ENCODE measurements around the gene VPS25. TPM values are rescaled to one million over a fixed set of nuclear protein-coding genes. Genes with fewer than 3 reads are reported as not detected.

VPS25 gene
- polyA plus RNA-seq, 3 donors = 71.3 to 125 (median 104) TPM

DNA sequence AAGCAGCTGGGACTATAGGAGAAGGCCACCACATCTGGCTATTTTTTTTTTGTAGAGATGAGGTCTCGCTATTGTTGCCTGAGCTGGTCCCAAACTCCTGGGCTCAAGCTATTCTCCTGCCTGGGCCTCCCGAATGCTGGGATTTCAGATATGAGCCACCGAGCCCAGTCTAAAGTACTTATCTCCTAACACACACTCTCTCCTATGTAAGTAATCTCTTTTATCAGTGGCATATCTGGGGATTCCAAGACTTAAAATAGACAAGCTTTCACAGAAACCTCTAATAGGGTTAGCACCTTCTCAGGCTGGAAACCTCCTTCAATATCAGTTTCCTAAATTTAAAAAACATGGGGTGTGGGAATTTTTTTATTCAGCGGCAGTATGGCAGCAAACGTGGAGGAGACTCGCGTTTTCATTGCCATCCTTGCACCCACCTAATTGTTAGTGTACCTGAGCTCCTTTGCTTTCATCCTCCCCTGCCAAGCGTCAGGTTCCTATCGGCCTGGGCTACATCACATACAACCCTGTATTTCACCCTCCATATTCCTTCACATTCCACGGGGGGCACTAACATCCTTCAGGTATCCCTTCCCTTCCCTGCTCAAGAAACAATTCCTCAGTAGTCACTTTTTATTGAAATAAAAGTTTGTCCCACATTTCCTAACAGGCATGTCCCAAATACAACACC lies 29.5 kb upstream of the VPS25 start:
- H3K9me3 Mint-ChIP-seq = peaks cover 0 to 3% (median 0%) of the 10 kb centered on the region in 7 donors
- DNase-seq = no peak
- Histone ChIP-seq H3K36me3 (replicated peaks in 1 of 2; ENCODE audit: control insufficient read depth in 1 of 2, insufficient read depth in 2 of 2, low read length in 2 of 2) (peaks cover 0 to 4% of the 10 kb centered on the region in 2 donors), H3K4me3 (replicated peaks in 1 of 3; ENCODE audit: low read depth in 2 of 3, low read length in 3 of 3) (peak overlapping the region; percentile 79 to 83 (median 79)), H3K4me1 (ENCODE audit: control insufficient read depth in 1 of 2, insufficient read depth in 2 of 2, low read length in 2 of 2) (peaks cover 15 to 18% of the 10 kb centered on the region in 2 donors), H3K79me2 (ENCODE audit: insufficient read depth, low read length) (peaks cover 40% of the 10 kb centered on the region), H3K9me3 (replicated peaks in 1 of 2; ENCODE audit: control insufficient read depth in 1 of 2, insufficient read depth in 1 of 2, low read length in 2 of 2) (no peaks in the 10 kb centered on the region), H4K20me1 (ENCODE audit: insufficient read depth, low read length) (peaks cover 53% of the 10 kb centered on the region), H2AFZ (ENCODE audit: insufficient read depth, low read depth, low read length, poor library complexity, severe bottlenecking) (peak overlapping the region; percentile 76), H3K4me2 (replicated peaks; ENCODE audit: extremely low read depth, low read length, poor library complexity, severe bottlenecking) (peak overlapping the region; percentile 79), H3K27ac (ENCODE audit: low read depth in 1 of 2, low read length in 2 of 2) (peak overlapping the region in 1 of 2 donors; percentile 81), H3K9ac (ENCODE audit: insufficient read depth, low read length, poor library complexity, severe bottlenecking) (peak overlapping the region; percentile 85), H3K27me3 (ENCODE audit: control insufficient read depth in 2 of 2, insufficient read depth in 2 of 2, low read length in 2 of 2) (peaks cover 0 to 5% of the 10 kb centered on the region in 2 donors)
- WGBS (ENCODE audit: insufficient coverage) = 42% methylated on average over 3 of the region's 10 CpGs
- H3K27ac Mint-ChIP-seq = peak overlapping the region in 4 of 7 donors; percentile 74 to 98 (median 91)
- intact Hi-C loops (cut with micrococcal nuclease) = no loop called here
- peak overlapping the region; percentile 94 to 97 for H3K4me3 Mint-ChIP-seq
- H3K27me3 Mint-ChIP-seq (ENCODE audit: low read depth in 3 of 3) = peaks cover 8 to 17% (median 15%) of the 10 kb centered on the region in 3 donors
- peaks cover 0 to 5% of the 10 kb centered on the region in 2 donors for H3K36me3 Mint-ChIP-seq
- H3K4me1 Mint-ChIP-seq = peaks cover 15% of the 10 kb centered on the region
- TF ChIP-seq, protein P1, sequence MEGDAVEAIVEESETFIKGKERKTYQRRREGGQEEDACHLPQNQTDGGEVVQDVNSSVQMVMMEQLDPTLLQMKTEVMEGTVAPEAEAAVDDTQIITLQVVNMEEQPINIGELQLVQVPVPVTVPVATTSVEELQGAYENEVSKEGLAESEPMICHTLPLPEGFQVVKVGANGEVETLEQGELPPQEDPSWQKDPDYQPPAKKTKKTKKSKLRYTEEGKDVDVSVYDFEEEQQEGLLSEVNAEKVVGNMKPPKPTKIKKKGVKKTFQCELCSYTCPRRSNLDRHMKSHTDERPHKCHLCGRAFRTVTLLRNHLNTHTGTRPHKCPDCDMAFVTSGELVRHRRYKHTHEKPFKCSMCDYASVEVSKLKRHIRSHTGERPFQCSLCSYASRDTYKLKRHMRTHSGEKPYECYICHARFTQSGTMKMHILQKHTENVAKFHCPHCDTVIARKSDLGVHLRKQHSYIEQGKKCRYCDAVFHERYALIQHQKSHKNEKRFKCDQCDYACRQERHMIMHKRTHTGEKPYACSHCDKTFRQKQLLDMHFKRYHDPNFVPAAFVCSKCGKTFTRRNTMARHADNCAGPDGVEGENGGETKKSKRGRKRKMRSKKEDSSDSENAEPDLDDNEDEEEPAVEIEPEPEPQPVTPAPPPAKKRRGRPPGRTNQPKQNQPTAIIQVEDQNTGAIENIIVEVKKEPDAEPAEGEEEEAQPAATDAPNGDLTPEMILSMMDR (IDR thresholded peaks at IDR 0.05) = no peak

DNA sequence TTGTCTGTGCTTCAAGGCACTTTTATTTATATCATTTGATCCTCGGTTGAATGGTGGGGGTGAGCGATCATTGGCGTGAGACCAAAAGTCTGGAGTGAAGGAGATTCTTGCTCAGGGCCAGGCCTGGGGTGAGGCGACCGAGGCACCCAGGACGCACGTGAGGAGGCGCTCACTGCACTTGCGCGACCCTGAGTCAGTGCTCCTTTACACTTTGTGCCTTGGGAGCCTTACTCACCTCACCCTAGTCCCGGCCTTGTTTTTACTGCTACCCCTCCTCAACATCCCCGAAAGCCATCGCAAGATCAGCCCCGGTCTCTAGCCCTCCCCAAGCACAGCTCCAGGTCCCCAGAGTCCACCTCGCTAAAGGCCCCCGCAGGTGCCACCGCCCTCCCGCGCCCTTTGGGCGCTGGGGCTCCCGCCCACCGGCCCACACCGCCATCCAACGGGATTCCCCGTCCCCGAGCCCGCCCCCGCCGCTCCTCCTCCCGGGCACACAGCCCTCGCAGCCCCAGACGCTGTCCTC lies 28.9 kb upstream of the VPS25 start:
- TF ChIP-seq, protein P1 (IDR thresholded peaks at IDR 0.05) = no peak
- intact Hi-C loops (cut with micrococcal nuclease) = no loop called here
- peaks cover 0 to 3% (median 0%) of the 10 kb centered on the region in 7 donors for H3K9me3 Mint-ChIP-seq
- Histone ChIP-seq H4K20me1 (ENCODE audit: insufficient read depth, low read length) (peaks cover 47% of the 10 kb centered on the region), H3K27ac (ENCODE audit: low read depth in 1 of 2, low read length in 2 of 2) (peak overlapping the region in 1 of 2 donors; percentile 81), H3K4me1 (ENCODE audit: control insufficient read depth in 1 of 2, insufficient read depth in 2 of 2, low read length in 2 of 2) (peaks cover 15 to 18% of the 10 kb centered on the region in 2 donors), H3K4me2 (replicated peaks; ENCODE audit: extremely low read depth, low read length, poor library complexity, severe bottlenecking) (peak overlapping the region; percentile 79), H3K9me3 (replicated peaks in 1 of 2; ENCODE audit: control insufficient read depth in 1 of 2, insufficient read depth in 1 of 2, low read length in 2 of 2) (no peaks in the 10 kb centered on the region), H2AFZ (ENCODE audit: insufficient read depth, low read depth, low read length, poor library complexity, severe bottlenecking) (peak overlapping the region; percentile 76), H3K4me3 (replicated peaks in 1 of 3; ENCODE audit: low read depth in 2 of 3, low read length in 3 of 3) (peak overlapping the region; percentile 79 to 83 (median 79)), H3K27me3 (ENCODE audit: control insufficient read depth in 2 of 2, insufficient read depth in 2 of 2, low read length in 2 of 2) (peaks cover 0 to 5% of the 10 kb centered on the region in 2 donors), H3K79me2 (ENCODE audit: insufficient read depth, low read length) (peaks cover 35% of the 10 kb centered on the region), H3K9ac (ENCODE audit: insufficient read depth, low read length, poor library complexity, severe bottlenecking) (peak overlapping the region; percentile 85), H3K36me3 (replicated peaks in 1 of 2; ENCODE audit: control insufficient read depth in 1 of 2, insufficient read depth in 2 of 2, low read length in 2 of 2) (peaks cover 0 to 4% of the 10 kb centered on the region in 2 donors)
- H3K27ac Mint-ChIP-seq = peak overlapping the region in 6 of 7 donors; percentile 74 to 98 (median 90)
- H3K4me3 Mint-ChIP-seq = peak overlapping the region; percentile 94 to 97
- H3K4me1 Mint-ChIP-seq = peaks cover 15% of the 10 kb centered on the region
- H3K27me3 Mint-ChIP-seq (ENCODE audit: low read depth in 3 of 3) = peaks cover 8 to 19% (median 15%) of the 10 kb centered on the region in 3 donors
- H3K36me3 Mint-ChIP-seq = peaks cover 0 to 5% of the 10 kb centered on the region in 2 donors
- 0% methylated on average over 26 of the region's 32 CpGs for WGBS (ENCODE audit: insufficient coverage)
- DNase-seq = peak; percentile 62 to 86 (median 66)

All from CD14-positive monocyte (primary cell).